HepG2 (cell line): ENCODE data around the gene TTBK1. TPM values are rescaled to one million over a fixed set of nuclear protein-coding genes. Genes with fewer than 3 reads are reported as not detected.
A peak's percentile ranks its signal among the peaks of the same experiment; 100 is the strongest.

ENCODE experiments used
- EP300 ChIP-seq, 3 experiments: sonication (generic) in 1 of 3; formaldehyde crosslinking in 1 of 3; IDR thresholded peaks; 2 replicates each; pipeline versions ENCODE4 v1.5.1 to v1.6.1; 2011 to 2020; ENCODE audit warnings: low read depth in 2 of 3, low read length in 2 of 3, borderline replicate concordance in 1 of 3, improper control_type of control experiment in 1 of 3, mild to moderate bottlenecking in 1 of 3, missing genetic modification reagents in 1 of 3, moderate library complexity in 1 of 3
- FOXA3 ChIP-seq: IDR thresholded peaks from 2 replicates; pipeline ENCODE4 v1.6.1; 2016; ENCODE audit warnings: missing genetic modification reagents, missing compliant biosample characterization
- GLMP ChIP-seq: sonication (generic); formaldehyde crosslinking; IDR thresholded peaks from 2 replicates; pipeline ENCODE4 v1.9.0; 2021; ENCODE audit warnings: missing genetic modification reagents, mild to moderate bottlenecking, borderline replicate concordance
- HNRNPH1 ChIP-seq: fragments of 200-400 bp; formaldehyde crosslinking; optimal IDR thresholded peaks from 2 replicates; pipeline ENCODE3; 2017; ENCODE audit warnings: mild to moderate bottlenecking, low read depth, low read length
- HOXA3 ChIP-seq: sonication (generic); formaldehyde crosslinking; IDR thresholded peaks from 2 replicates; pipeline ENCODE4 v1.5.0; 2020; ENCODE audit warnings: missing genetic modification reagents
- HOXA5 ChIP-seq: sonication (generic); formaldehyde crosslinking; IDR thresholded peaks from 2 replicates; pipeline ENCODE4 v1.4.0; 2020; ENCODE audit warnings: missing genetic modification reagents
- NPAS2 ChIP-seq: sonication (generic); formaldehyde crosslinking; IDR thresholded peaks from 2 replicates; pipeline ENCODE4 v1.8.0; 2022; ENCODE audit warnings: mild to moderate bottlenecking, missing genetic modification reagents, borderline replicate concordance
- NR0B2 ChIP-seq: sonication (generic); formaldehyde crosslinking; IDR thresholded peaks from 2 replicates; pipeline ENCODE4 v1.4.0; 2020; ENCODE audit warnings: mild to moderate bottlenecking, missing genetic modification reagents
- PCBP2 ChIP-seq: fragments of 200-400 bp; formaldehyde crosslinking; optimal IDR thresholded peaks from 2 replicates; pipeline ENCODE3; 2018; ENCODE audit warnings: low read length, low read depth; ENCODE audit not compliant: poor library complexity, severe bottlenecking
- PHF8 ChIP-seq: sonication (generic); formaldehyde crosslinking; IDR thresholded peaks from 2 replicates; pipeline ENCODE4 v1.5.0; 2020; ENCODE audit warnings: missing genetic modification reagents
- PITX1 ChIP-seq: sonication (generic); formaldehyde crosslinking; IDR thresholded peaks from 2 replicates; pipeline ENCODE4 v1.5.1; 2020; ENCODE audit warnings: mild to moderate bottlenecking, missing genetic modification reagents
- PRPF4 ChIP-seq: fragments of 200-400 bp; formaldehyde crosslinking; IDR thresholded peaks from 2 replicates; pipeline ENCODE4 v1.6.1; 2016; ENCODE audit warnings: low read length, low read depth; ENCODE audit not compliant: poor library complexity, severe bottlenecking
- SNRNP70 ChIP-seq: fragments of 200-400 bp; formaldehyde crosslinking; IDR thresholded peaks from 2 replicates; pipeline ENCODE4 v1.6.1; 2017; ENCODE audit warnings: mild to moderate bottlenecking, low read depth, low read length, moderate library complexity
- SOX13 ChIP-seq, 3 experiments: fragments of 450-650 bp in 1 of 3; sonication (generic) in 1 of 3; formaldehyde crosslinking in 1 of 3; IDR thresholded peaks in 2 of 3; conservative IDR thresholded peaks in 1 of 3; 2 replicates each; pipeline versions ENCODE4 v1.5.0 to v1.6.1; 2016 to 2020; ENCODE audit warnings: antibody characterized with exemption in 1 of 3, mild to moderate bottlenecking in 1 of 3, missing compliant biosample characterization in 1 of 3, missing genetic modification reagents in 1 of 3, moderate library complexity in 1 of 3
- ZBTB2 ChIP-seq: sonication (generic); formaldehyde crosslinking; IDR thresholded peaks from 2 replicates; pipeline ENCODE4 v1.8.0; 2022; ENCODE audit warnings: low read depth, missing genetic modification reagents
- ZBTB38 ChIP-seq: sonication (generic); formaldehyde crosslinking; IDR thresholded peaks from 2 replicates; pipeline ENCODE4 v1.5.1; 2020; ENCODE audit warnings: mild to moderate bottlenecking, missing genetic modification reagents
- ZBTB7B ChIP-seq: sonication (generic); formaldehyde crosslinking; IDR thresholded peaks from 2 replicates; pipeline ENCODE4 v1.4.0; 2020; ENCODE audit warnings: missing genetic modification reagents
- ZNF543 ChIP-seq: sonication (generic); formaldehyde crosslinking; IDR thresholded peaks from 2 replicates; pipeline ENCODE4 v1.4.0; 2020; ENCODE audit warnings: mild to moderate bottlenecking, missing genetic modification reagents
- ZNF644 ChIP-seq: IDR thresholded peaks from 2 replicates; pipeline ENCODE4 v1.6.1; 2016; ENCODE audit warnings: low read depth
- ZNF710 ChIP-seq: sonication (generic); formaldehyde crosslinking; IDR thresholded peaks from 2 replicates; pipeline ENCODE4 v1.5.0; 2020; ENCODE audit warnings: mild to moderate bottlenecking, missing genetic modification reagents, borderline replicate concordance
- ZNF878 ChIP-seq: sonication (generic); formaldehyde crosslinking; IDR thresholded peaks from 2 replicates; pipeline ENCODE4 v1.8.1; 2023; ENCODE audit warnings: mild to moderate bottlenecking, missing genetic modification reagents, moderate library complexity
- ZSCAN9 ChIP-seq: IDR thresholded peaks from 2 replicates; pipeline ENCODE4 v1.6.1; 2016; ENCODE audit warnings: borderline replicate concordance
- polyA plus RNA-seq, 8 experiments: library from polyadenylated mRNA; depleted of rRNA in 3 of 8; stranded (reverse) in 7 of 8; unstranded in 1 of 8; fragments of >200 nt; fragmentation: Illumina TruSeq in 4 of 8; extraction: Trizol in 4 of 8; gene quantifications; 2 replicates each; pipeline versions ENCODE4 v1.2.1 to v1.2.3, GENCODE V29; 2011 to 2016; ENCODE audit warnings: low read depth in 4 of 8, missing spikeins in 1 of 8, mixed read lengths in 1 of 8; ENCODE audit not compliant: insufficient read depth in 1 of 8
- total RNA-seq, 5 experiments: library from RNA; depleted of rRNA; stranded (reverse); fragments of >200 nt; fragmentation: Illumina TruSeq; extraction: Trizol; gene quantifications; 2 replicates each; pipeline ENCODE4 v1.2.3, GENCODE V29; 2016; ENCODE audit warnings: low read depth in 1 of 5

The TTBK1 gene
- total and polyA plus RNA-seq, 2 of the 13 experiments (the other 11 are each of a cell fraction or from before 2014, with no cell fraction given) = 0.24 to 0.33 TPM

GRCh38 chr6:43267619-43268354 lies 24.5 kb downstream of the TTBK1 start (continued):
- TF ChIP-seq EP300 (IDR thresholded peaks at IDR 0.05; ENCODE audit: low read depth in 2 of 2, low read length in 2 of 2) (peak; percentile 99 to 100), EP300 (CRISPR knock-in tag; IDR thresholded peaks at IDR 0.05; ENCODE audit: borderline replicate concordance) (peak; percentile 100), GLMP (CRISPR knock-in tag) (no peak), PITX1 (peak; percentile 99), ZNF644 (peak; percentile 93), ZBTB7B (CRISPR knock-in tag) (peak; percentile 100), ZNF710 (peak; percentile 99), ZBTB2 (CRISPR knock-in tag) (peak; percentile 91), ZNF543 (CRISPR knock-in tag) (peak; percentile 91), SOX13 (IDR thresholded peaks at IDR 0.05) (peak; percentile 99), SOX13 (CRISPR knock-in tag; conservative IDR thresholded peaks at IDR 0.05 in 1 of 2, IDR thresholded peaks at IDR 0.05 in 1 of 2) (peak in 1 of 2 experiments; percentile 99; a peak in 2 of 4 replicates), ZSCAN9 (CRISPR knock-in tag) (peak; percentile 98), HNRNPH1 (no peak), PHF8 (CRISPR knock-in tag) (peak; percentile 75), HOXA3 (CRISPR knock-in tag) (peak; percentile 99), ZBTB38 (CRISPR knock-in tag) (peak; percentile 99), NPAS2 (CRISPR knock-in tag) (peak; percentile 94; the same call in 1 of the 2 replicates), HOXA5 (CRISPR knock-in tag) (peak; percentile 93; the same call in 1 of the 2 replicates), SNRNP70 (no peak), FOXA3 (CRISPR knock-in tag) (peak; percentile 100), ZNF878 (CRISPR knock-in tag) (peak; percentile 99), PCBP2 (no peak), PRPF4 (no peak), NR0B2 (peak; percentile 98)
